Esophagus muscularis mucosa (tissue), 4 donors: Measurements from ENCODE around the gene SPINT2.

ENCODE experiments used
- EP300 ChIP-seq: sonication (generic); formaldehyde crosslinking; IDR thresholded peaks from one replicate; pipeline ENCODE4 v1.6.1; 2017; ENCODE audit warnings: antibody characterized with exemption
- POLR2A ChIP-seq: fragments of 450-650 bp; IDR thresholded peaks from one replicate; pipeline ENCODE4 v1.6.1; 2017; ENCODE audit warnings: antibody characterized with exemption, moderate library complexity, mild to moderate bottlenecking, low read depth
- POLR2AphosphoS5 ChIP-seq, 2 donors: sonication (generic); formaldehyde crosslinking; IDR thresholded peaks; one replicate each; pipeline ENCODE4 v1.6.1; 2017; ENCODE audit warnings: antibody characterized with exemption in 2 of 2
- TF ChIP-seq, protein P1 (sequence below), 3 experiments: fragments of 200-600 bp in 2 of 3; fragments of 450-650 bp in 1 of 3; sonication (generic) in 2 of 3; IDR thresholded peaks; one replicate each; pipeline ENCODE4 v1.5.1; 2017 to 2019; ENCODE audit warnings: antibody characterized with exemption in 3 of 3, mild to moderate bottlenecking in 2 of 3, moderate library complexity in 1 of 3

GRCh38 chr19:38263689-38264485, 486 bp upstream of the SPINT2 start:
- TF ChIP-seq, protein P1, sequence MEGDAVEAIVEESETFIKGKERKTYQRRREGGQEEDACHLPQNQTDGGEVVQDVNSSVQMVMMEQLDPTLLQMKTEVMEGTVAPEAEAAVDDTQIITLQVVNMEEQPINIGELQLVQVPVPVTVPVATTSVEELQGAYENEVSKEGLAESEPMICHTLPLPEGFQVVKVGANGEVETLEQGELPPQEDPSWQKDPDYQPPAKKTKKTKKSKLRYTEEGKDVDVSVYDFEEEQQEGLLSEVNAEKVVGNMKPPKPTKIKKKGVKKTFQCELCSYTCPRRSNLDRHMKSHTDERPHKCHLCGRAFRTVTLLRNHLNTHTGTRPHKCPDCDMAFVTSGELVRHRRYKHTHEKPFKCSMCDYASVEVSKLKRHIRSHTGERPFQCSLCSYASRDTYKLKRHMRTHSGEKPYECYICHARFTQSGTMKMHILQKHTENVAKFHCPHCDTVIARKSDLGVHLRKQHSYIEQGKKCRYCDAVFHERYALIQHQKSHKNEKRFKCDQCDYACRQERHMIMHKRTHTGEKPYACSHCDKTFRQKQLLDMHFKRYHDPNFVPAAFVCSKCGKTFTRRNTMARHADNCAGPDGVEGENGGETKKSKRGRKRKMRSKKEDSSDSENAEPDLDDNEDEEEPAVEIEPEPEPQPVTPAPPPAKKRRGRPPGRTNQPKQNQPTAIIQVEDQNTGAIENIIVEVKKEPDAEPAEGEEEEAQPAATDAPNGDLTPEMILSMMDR (IDR thresholded peaks at IDR 0.05): no peak
- TF ChIP-seq EP300 (no peak), POLR2AphosphoS5 (IDR thresholded peaks at IDR 0.05) (no peak), POLR2A (no peak)
